HL-60/S4 treated with phorbol 12-myristate 13-acetate at 8.2 ng/mL for 4 days and 3 days (cell line): ENCODE measurements around the gene STOML3.

Source experiments
- in situ Hi-C: fragments of 300-500 bp; cut with MboI; formaldehyde crosslinking; loops from 2 replicates; pipeline ENCODE4 v1.15.0; 2022; ENCODE audit warnings: low sequenced_read_pairs

The STOML3 gene

GRCh38 chr13:38921081-38921480, 69.5 kb downstream of the STOML3 start:
- in situ Hi-C loops = no loop called here
